ENCODE data around the gene CDH4.

The CDH4 gene

DNA sequence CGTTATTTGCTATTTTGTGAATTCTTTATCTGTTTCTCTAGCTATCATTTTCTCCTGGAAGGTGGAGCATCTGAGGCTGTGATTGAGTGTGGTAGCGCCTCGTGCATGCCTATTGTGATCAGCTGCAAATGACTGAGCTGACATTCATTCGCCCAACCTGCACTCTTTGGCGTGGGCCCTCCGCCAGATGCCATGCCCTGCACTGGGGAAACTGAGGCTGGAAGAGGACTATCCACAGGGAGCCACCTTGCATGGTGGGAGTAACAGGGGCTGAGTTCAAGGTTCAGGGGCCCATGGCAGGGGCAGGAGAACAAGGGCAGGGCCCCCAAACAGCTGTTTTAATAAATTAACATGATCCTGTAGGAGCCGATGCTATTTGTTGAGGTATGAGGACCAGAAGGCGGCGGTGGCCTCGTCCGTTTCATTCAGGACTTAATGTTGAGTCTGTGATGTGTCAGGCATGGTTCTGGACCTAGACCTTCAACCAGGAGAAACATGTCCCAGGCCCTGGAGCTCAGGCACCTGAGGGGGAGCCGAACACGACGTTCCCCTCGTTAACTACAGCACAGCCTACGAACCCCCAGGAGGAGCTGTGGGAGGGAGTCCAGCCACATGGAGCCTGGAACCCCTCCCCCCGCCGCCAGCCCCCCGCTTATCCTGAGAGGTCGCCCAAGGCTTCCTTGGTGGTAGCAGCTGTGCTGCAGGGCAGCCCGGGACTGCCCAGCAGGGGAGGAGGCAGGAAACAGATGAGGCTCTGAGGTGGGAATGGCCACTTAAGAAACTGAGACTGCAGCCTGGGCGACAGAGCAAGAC, 242.9 kb downstream of the CDH4 start:
- Mint-ChIP-seq H3K36me3 (no peaks in the 10 kb centered on the region), H3K9me3 (no peaks in the 10 kb centered on the region), H3K4me1 (no peaks in the 10 kb centered on the region), H3K27ac (no peak overlapping the region), H3K4me3 (no peak overlapping the region)
- ATAC-seq: no peak
- no peak for DNase-seq (ENCODE audit: low spot score in 2 of 2)

- Mint-ChIP-seq H3K27ac (no peak overlapping the region), H3K36me3 (no peaks in the 10 kb centered on the region)
Measured at GRCh38 chr20:61497029-61497627, 245.1 kb downstream of the CDH4 start.

GRCh38 chr20:61499859-61500554, 247.9 kb downstream of the CDH4 start:
- no peak overlapping the region for H3K4me3 Mint-ChIP-seq
- DNase-seq (ENCODE audit: low spot score in 2 of 2) (no peak), ATAC-seq (no peak)
- no peak overlapping the region for H3K27ac Mint-ChIP-seq
- no peaks in the 10 kb centered on the region for H3K36me3 Mint-ChIP-seq
- no peaks in the 10 kb centered on the region for H3K9me3 Mint-ChIP-seq
- H3K4me1 Mint-ChIP-seq: no peaks in the 10 kb centered on the region

More at GRCh38 chr20:61497029-61497627, 245.1 kb downstream of the CDH4 start:
- H3K9me3 Mint-ChIP-seq: no peaks in the 10 kb centered on the region
- no peak overlapping the region for H3K4me3 Mint-ChIP-seq
- DNase-seq (ENCODE audit: low spot score in 2 of 2) (no peak), ATAC-seq (no peak)
- no peaks in the 10 kb centered on the region for H3K4me1 Mint-ChIP-seq

GRCh38 chr20:61500791-61501321, 248.8 kb downstream of the CDH4 start:
- H3K4me1 Mint-ChIP-seq: no peaks in the 10 kb centered on the region
- H3K9me3 Mint-ChIP-seq: no peaks in the 10 kb centered on the region
- H3K27ac Mint-ChIP-seq: no peak overlapping the region
- DNase-seq (ENCODE audit: low spot score in 2 of 2) (no peak), ATAC-seq (no peak)
- no peak overlapping the region for H3K4me3 Mint-ChIP-seq
- no peaks in the 10 kb centered on the region for H3K36me3 Mint-ChIP-seq

- Mint-ChIP-seq H3K27ac (peak overlapping the region; percentile 18), H3K4me3 (no peak overlapping the region), H3K9me3 (no peaks in the 10 kb centered on the region), H3K36me3 (no peaks in the 10 kb centered on the region), H3K4me1 (no peaks in the 10 kb centered on the region)
- ATAC-seq (no peak), DNase-seq (ENCODE audit: low spot score in 2 of 2) (no peak)
Measured at GRCh38 chr20:61502433-61502832, 250.4 kb downstream of the CDH4 start.

DNA sequence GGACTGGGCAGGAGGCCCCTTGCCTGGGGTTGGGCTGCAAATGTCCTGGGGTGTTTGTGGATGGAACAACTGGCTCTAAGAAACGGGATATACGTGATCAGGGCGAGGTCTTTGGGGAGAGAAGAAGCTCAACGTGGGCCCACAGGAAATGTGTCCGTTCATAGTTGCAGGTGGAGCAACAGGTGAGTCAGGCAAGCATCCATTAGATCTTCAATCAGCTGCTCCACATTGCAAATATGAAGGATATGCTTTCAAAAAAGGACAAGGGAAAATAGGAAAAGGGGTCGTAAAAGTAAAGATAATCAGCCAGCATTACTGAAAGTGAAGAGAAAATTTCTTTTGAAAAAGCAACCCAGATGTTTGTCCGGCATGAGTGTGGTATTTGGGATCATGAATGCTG, 251.0 kb downstream of the CDH4 start:
- no peaks in the 10 kb centered on the region for H3K9me3 Mint-ChIP-seq
- H3K27ac Mint-ChIP-seq: peak overlapping the region; percentile 18
- DNase-seq (ENCODE audit: low spot score in 2 of 2): no peak
- no peak for ATAC-seq
- no peaks in the 10 kb centered on the region for H3K36me3 Mint-ChIP-seq
- H3K4me3 Mint-ChIP-seq: no peak overlapping the region
- no peaks in the 10 kb centered on the region for H3K4me1 Mint-ChIP-seq

DNA sequence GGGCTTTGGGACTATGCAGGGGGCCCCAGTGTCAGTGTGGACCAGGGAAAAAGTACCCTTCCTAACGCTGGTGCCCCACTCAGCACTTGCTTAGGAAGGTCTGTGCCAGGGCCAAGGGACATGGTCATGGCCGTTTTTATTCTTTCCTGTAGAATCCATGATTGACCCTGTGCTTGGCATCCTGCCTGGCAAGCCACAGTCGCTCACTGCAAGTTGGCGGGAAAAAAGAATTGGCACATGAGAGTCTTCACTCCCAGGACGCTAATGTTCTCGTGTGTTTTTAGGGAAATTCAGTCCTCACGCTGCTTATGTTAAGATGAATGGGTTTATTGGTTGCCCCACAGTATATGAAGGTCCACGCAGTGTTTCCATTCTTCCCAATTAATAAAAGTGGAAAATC, 253.4 kb downstream of the CDH4 start:
- no peak for DNase-seq (ENCODE audit: low spot score in 2 of 2)
- no peaks in the 10 kb centered on the region for H3K4me1 Mint-ChIP-seq
- no peak overlapping the region for H3K4me3 Mint-ChIP-seq
- no peaks in the 10 kb centered on the region for H3K9me3 Mint-ChIP-seq
- no peaks in the 10 kb centered on the region for H3K36me3 Mint-ChIP-seq
- H3K27ac Mint-ChIP-seq: no peak overlapping the region
- ATAC-seq: no peak

- no peak for ATAC-seq
- Mint-ChIP-seq H3K4me3 (no peak overlapping the region), H3K27ac (no peak overlapping the region), H3K36me3 (no peaks in the 10 kb centered on the region), H3K4me1 (no peaks in the 10 kb centered on the region), H3K9me3 (no peaks in the 10 kb centered on the region)
- no peak for DNase-seq (ENCODE audit: low spot score in 2 of 2)
Measured at GRCh38 chr20:61507778-61508177, 255.7 kb downstream of the CDH4 start.

DNA sequence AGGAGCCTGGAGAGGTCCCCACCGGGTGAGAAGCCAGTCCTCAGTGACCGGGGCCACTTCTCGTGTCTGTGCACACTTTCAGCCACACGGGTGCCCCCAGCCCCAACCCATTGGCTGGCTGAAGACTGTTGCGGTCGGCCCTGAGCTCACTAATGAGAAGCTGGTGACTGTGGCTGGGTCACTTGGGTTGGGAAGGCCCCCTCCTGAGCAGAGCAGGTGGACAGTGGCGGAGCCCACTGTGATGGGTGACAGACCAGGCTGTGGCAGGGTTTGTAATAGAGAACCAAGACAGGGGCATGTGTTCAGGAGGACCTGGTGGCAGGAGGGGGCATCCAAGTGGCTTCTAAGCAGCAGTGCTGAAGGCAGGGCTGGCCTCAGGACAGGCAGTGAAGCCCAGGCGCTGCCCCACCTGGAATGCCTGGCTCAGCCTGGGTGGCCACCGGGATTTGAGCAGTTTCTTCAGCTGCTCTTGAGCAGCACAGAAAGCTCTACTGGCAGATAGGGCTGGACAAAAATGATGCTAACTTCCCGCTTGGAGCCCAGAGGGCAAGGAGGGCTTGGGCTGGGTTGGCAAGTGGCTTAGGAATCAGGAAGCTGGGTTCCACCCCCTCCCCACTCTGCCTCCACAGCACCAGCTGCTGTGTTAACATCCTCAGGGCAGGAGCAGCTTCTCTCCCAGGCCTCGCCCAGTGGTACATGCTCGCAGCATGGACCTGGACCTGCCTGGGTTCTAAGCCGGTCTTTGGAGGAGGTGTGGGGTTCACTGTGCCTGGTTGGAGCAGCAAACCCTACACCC, 256.4 kb downstream of the CDH4 start:
- H3K4me3 Mint-ChIP-seq: no peak overlapping the region
- no peaks in the 10 kb centered on the region for H3K4me1 Mint-ChIP-seq
- H3K36me3 Mint-ChIP-seq: no peaks in the 10 kb centered on the region
- ATAC-seq: no peak
- H3K9me3 Mint-ChIP-seq: no peaks in the 10 kb centered on the region
- H3K27ac Mint-ChIP-seq: no peak overlapping the region
- DNase-seq (ENCODE audit: low spot score in 2 of 2): no peak

DNA sequence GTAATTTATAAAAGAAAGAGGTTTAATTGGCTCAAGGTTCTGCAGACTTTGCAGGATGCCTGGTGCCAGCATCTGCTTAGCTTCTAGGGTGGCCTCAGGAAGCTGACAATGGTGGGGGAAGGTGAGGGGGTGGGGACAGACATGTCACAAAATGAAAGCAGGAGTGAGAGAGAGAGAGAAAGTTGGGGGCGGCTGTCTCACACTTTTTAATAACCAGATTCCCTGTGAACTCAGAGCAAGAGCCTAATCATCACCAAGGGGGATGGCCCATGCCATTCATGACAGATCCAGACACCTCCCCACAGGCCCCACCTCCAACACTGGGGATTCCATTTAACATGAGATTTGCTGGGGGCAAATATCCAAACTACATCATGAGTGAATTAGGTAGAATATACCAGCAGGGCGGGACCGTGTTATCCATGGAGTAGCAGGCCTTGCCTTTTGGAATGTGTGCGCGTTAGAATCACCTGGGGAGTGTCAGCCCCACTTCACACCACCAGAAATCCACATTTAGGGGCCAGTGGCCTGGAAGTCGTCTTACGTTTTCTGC, 258.8 kb downstream of the CDH4 start:
- DNase-seq (ENCODE audit: low spot score in 2 of 2) (no peak), ATAC-seq (peak; percentile 24)
- Mint-ChIP-seq H3K36me3 (no peaks in the 10 kb centered on the region), H3K27ac (no peak overlapping the region), H3K4me1 (no peaks in the 10 kb centered on the region), H3K9me3 (no peaks in the 10 kb centered on the region), H3K4me3 (no peak overlapping the region)

DNA sequence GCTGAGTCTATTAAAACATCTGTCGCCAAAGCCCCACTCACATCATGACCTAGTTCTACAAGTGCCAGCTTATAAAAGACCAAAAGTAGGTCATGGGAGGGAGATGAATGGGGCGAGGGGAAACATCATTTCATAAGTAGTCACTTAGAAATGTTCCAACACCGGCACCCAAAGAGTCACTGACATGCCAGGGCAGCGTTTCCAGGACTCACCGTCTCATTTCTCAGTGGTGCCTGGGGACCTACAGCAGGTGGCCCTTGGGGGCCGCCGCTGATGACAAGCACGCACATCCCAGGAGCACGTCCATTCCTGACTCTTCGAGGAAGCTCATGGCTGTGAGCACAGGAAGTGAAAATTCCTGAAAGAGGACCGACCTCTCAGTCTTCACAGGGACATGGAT, 260.4 kb downstream of the CDH4 start:
- DNase-seq (ENCODE audit: low spot score in 2 of 2): no peak
- Mint-ChIP-seq H3K36me3 (no peaks in the 10 kb centered on the region), H3K4me1 (no peaks in the 10 kb centered on the region), H3K4me3 (no peak overlapping the region), H3K9me3 (no peaks in the 10 kb centered on the region), H3K27ac (no peak overlapping the region)
- ATAC-seq: no peak

- no peak overlapping the region for H3K4me3 Mint-ChIP-seq
- no peaks in the 10 kb centered on the region for H3K4me1 Mint-ChIP-seq
- DNase-seq (ENCODE audit: low spot score in 2 of 2) (no peak), ATAC-seq (no peak)
- H3K36me3 Mint-ChIP-seq: no peaks in the 10 kb centered on the region
- H3K9me3 Mint-ChIP-seq: no peaks in the 10 kb centered on the region
- H3K27ac Mint-ChIP-seq: no peak overlapping the region
Measured at GRCh38 chr20:61513124-61514017, 261.3 kb downstream of the CDH4 start.

DNA sequence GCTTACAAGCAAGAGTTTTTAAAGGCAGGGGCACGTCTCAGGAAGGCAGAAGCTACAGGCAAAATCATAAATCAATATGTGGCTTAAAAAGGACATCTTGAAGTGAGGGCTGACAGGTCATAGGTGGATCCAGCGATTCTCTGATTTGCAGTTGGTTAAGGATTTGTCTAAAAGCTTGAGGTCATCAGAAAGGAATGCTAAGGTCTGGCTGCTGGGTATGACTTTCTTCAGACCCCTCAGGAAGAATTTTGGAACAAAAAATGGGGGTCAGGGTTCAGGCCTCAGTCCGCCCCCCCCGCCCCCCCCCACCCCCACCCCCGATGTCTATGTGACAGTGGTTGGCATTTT, 261.9 kb downstream of the CDH4 start:
- Mint-ChIP-seq H3K4me3 (no peak overlapping the region), H3K36me3 (no peaks in the 10 kb centered on the region), H3K27ac (no peak overlapping the region), H3K9me3 (peaks cover 3% of the 10 kb centered on the region), H3K4me1 (no peaks in the 10 kb centered on the region)
- no peak for ATAC-seq
- DNase-seq (ENCODE audit: low spot score in 2 of 2): no peak

DNA sequence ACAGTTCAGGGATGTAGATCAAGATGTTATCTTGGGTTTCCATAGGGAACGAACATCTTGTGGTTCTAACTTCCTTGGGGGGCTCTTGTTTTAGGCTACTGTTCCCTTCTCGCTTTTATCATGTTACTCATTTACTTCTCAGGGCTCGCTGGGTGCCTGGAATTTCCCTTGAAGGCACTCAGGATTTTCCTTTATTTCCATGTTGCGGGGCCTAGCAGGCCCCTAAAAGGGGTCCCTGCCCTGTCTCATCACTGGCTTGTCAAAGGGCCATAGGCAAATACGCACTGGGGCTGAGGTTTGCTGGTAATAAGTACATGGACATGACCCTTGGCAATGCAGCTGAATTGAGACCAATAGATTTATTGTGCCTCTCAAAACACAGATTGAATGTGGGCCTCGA, 262.3 kb downstream of the CDH4 start:
- no peak for DNase-seq (ENCODE audit: low spot score in 2 of 2)
- peaks cover 3% of the 10 kb centered on the region for H3K9me3 Mint-ChIP-seq
- H3K27ac Mint-ChIP-seq: no peak overlapping the region
- ATAC-seq: no peak
- no peaks in the 10 kb centered on the region for H3K4me1 Mint-ChIP-seq
- no peak overlapping the region for H3K4me3 Mint-ChIP-seq
- no peaks in the 10 kb centered on the region for H3K36me3 Mint-ChIP-seq

All from stimulated activated effector memory CD8-positive, alpha-beta T cell treated with anti-CD3 and anti-CD28 coated beads, Interleukin-12 subunit alpha, Interleukin-12 subunit beta, amount 100 ng/mL, for 72 hours (primary cell).